ENCODE data around the gene SULT1E1.

SULT1E1 gene

DNA sequence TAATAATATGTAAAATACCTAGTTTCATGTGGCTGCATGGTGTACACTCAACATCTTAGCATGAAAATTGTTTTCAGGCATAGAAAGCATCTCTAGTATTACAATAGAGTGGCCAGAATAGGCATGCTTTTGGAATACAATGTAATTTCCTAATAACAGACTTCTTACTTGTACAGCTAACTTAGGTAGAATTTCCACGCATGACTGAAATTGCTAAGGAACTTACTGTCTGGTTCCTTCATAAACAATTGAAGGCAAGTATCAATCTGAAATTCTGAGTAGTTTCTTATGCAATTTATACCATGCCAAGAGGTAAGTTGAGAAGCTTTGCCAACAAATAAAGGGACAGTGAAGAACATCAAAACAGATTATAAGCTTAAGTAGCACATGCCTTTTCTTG, 26.7 kb downstream of the SULT1E1 start:
- no peak overlapping the region for H3K27ac ChIP-seq (ENCODE audit: low read depth, low read length)
- H3K9me3 ChIP-seq (ENCODE audit: insufficient read depth, low read length), result no peaks in the 10 kb centered on the region
- H3K9ac ChIP-seq (ENCODE audit: low read length), result no peak overlapping the region
- TF ChIP-seq, protein P1, sequence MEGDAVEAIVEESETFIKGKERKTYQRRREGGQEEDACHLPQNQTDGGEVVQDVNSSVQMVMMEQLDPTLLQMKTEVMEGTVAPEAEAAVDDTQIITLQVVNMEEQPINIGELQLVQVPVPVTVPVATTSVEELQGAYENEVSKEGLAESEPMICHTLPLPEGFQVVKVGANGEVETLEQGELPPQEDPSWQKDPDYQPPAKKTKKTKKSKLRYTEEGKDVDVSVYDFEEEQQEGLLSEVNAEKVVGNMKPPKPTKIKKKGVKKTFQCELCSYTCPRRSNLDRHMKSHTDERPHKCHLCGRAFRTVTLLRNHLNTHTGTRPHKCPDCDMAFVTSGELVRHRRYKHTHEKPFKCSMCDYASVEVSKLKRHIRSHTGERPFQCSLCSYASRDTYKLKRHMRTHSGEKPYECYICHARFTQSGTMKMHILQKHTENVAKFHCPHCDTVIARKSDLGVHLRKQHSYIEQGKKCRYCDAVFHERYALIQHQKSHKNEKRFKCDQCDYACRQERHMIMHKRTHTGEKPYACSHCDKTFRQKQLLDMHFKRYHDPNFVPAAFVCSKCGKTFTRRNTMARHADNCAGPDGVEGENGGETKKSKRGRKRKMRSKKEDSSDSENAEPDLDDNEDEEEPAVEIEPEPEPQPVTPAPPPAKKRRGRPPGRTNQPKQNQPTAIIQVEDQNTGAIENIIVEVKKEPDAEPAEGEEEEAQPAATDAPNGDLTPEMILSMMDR (IDR thresholded peaks at IDR 0.05; ENCODE audit: insufficient read depth, low read length, poor library complexity, severe bottlenecking), result no peak
- TF ChIP-seq EZH2phosphoT487 (conservative IDR thresholded peaks at IDR 0.05; ENCODE audit: low read length), result no peak
- H3K4me3 ChIP-seq (ENCODE audit: insufficient read depth, low read length, poor library complexity, severe bottlenecking), result no peak overlapping the region
- no peaks in the 10 kb centered on the region for H4K20me1 ChIP-seq (ENCODE audit: low read depth, low read length)
- no peak overlapping the region for H3K4me2 ChIP-seq (ENCODE audit: low read depth, low read length, poor library complexity, severe bottlenecking)
- no peaks in the 10 kb centered on the region for H3K79me2 ChIP-seq (ENCODE audit: insufficient read depth, low read length)
- no peaks in the 10 kb centered on the region for H3F3A ChIP-seq (ENCODE audit: insufficient read depth)
- no peaks in the 10 kb centered on the region for H3K9me2 ChIP-seq (replicated peaks; ENCODE audit: insufficient read depth, low read length)
- H2AFZ ChIP-seq (ENCODE audit: low read depth, low read length, severe bottlenecking), result no peak overlapping the region
- H3K36me3 ChIP-seq (ENCODE audit: low read length), result no peaks in the 10 kb centered on the region
- no peaks in the 10 kb centered on the region for H3K27me3 ChIP-seq (ENCODE audit: low read length)

DNA sequence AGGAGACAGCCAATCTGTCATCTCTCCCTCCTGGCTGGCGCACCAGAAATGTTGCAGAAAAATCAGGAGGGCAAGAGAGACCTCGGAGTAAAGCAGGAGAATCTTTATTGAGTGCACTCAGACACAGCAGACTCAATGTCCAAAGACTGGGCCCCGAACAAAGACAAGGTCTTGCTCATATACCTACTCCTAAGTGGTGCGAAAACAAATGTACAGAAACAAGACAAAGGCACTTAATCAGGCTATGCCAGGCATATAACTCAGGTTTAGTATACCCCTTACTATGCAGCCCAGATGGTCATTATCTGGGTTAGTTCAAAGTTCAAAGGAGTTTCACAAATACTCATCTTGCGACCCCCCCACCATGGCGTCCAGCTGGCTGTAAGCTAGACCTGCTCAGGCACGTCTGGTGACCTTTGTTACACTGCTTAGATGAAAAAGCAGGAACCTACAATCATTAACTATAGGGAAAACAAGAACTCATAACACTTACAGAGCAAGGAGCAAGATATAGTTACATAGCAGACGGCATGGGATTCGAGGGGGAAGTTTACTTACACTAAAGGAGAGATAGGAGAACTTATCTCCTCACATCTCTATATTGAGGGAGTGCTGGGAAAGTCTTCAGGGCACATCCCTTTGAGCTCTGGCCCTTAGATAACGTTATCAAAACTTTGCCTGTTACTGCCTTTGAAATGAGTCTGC, 27.5 kb downstream of the SULT1E1 start:
- Histone ChIP-seq H2AFZ (ENCODE audit: low read depth, low read length, severe bottlenecking) (no peak overlapping the region), H3K9me2 (replicated peaks; ENCODE audit: insufficient read depth, low read length) (no peaks in the 10 kb centered on the region), H3K27ac (ENCODE audit: low read depth, low read length) (no peak overlapping the region), H3K79me2 (ENCODE audit: insufficient read depth, low read length) (no peaks in the 10 kb centered on the region), H3K27me3 (ENCODE audit: low read length) (no peaks in the 10 kb centered on the region), H4K20me1 (ENCODE audit: low read depth, low read length) (no peaks in the 10 kb centered on the region), H3K9ac (ENCODE audit: low read length) (no peak overlapping the region), H3F3A (ENCODE audit: insufficient read depth) (no peaks in the 10 kb centered on the region), H3K9me3 (ENCODE audit: insufficient read depth, low read length) (no peaks in the 10 kb centered on the region), H3K4me3 (ENCODE audit: insufficient read depth, low read length, poor library complexity, severe bottlenecking) (no peak overlapping the region), H3K36me3 (ENCODE audit: low read length) (no peaks in the 10 kb centered on the region), H3K4me2 (ENCODE audit: low read depth, low read length, poor library complexity, severe bottlenecking) (no peak overlapping the region)
- no peak for TF ChIP-seq EZH2phosphoT487 (conservative IDR thresholded peaks at IDR 0.05; ENCODE audit: low read length)

DNA sequence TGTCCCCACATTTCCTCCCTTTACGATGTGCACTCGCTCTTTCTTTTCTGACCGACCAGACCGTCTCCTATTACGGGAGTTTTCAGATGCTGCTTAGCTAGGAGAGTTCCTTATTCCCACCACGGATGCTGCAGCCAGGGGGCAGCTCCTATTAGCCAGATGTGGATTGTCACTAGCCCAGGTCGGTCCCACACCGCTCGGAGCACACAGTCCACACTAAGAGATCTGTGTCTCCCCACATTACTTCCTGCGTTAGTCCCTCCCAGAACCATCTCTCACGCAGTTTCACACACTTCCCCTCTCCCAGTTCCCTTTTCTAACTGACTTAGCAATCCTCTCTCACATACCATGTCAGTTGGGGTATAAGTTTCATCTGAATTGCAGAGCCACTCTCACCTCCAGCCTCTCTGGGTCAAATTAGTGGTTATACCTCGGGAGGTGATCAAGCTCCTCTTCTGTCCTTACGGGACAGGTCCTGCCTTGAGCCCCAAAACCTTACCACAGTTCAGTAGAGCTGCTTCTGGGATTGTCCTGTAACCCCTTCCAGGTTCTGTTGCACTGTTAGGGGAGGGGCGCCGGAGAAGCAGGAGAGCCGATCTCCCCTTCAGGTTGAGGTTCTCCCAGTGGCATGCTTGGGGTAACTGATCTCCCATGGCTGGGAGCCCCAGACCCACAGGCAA, 28.2 kb downstream of the SULT1E1 start:
- Histone ChIP-seq H3K4me3 (ENCODE audit: insufficient read depth, low read length, poor library complexity, severe bottlenecking) (no peak overlapping the region), H3K4me2 (ENCODE audit: low read depth, low read length, poor library complexity, severe bottlenecking) (no peak overlapping the region), H4K20me1 (ENCODE audit: low read depth, low read length) (no peaks in the 10 kb centered on the region), H2AFZ (ENCODE audit: low read depth, low read length, severe bottlenecking) (no peak overlapping the region), H3K9me3 (ENCODE audit: insufficient read depth, low read length) (no peaks in the 10 kb centered on the region), H3K36me3 (ENCODE audit: low read length) (no peaks in the 10 kb centered on the region), H3F3A (ENCODE audit: insufficient read depth) (no peaks in the 10 kb centered on the region), H3K27me3 (ENCODE audit: low read length) (no peaks in the 10 kb centered on the region), H3K27ac (ENCODE audit: low read depth, low read length) (no peak overlapping the region), H3K9ac (ENCODE audit: low read length) (no peak overlapping the region), H3K79me2 (ENCODE audit: insufficient read depth, low read length) (no peaks in the 10 kb centered on the region), H3K9me2 (replicated peaks; ENCODE audit: insufficient read depth, low read length) (no peaks in the 10 kb centered on the region)
- TF ChIP-seq, protein P1 (IDR thresholded peaks at IDR 0.05; ENCODE audit: insufficient read depth, low read length, poor library complexity, severe bottlenecking), result no peak
- TF ChIP-seq EZH2phosphoT487 (conservative IDR thresholded peaks at IDR 0.05; ENCODE audit: low read length), result no peak

DNA sequence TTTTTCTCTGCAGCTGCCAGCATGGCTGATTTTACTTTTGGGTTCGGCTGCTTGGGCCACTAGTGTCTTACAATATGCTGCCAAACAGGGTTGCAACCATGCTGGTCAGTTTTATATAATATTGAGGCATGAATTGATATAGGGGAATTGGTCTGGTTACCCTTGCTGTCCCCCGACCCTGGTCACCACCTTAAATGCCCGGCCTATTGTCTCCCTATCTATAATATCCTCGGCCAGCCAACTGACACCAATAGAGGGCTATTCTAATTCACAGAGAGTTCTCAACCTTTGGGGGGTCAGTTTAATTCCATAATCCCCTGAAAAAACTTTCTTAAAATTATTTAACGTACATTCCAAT, 28.7 kb downstream of the SULT1E1 start:
- no peak overlapping the region for H3K27ac ChIP-seq (ENCODE audit: low read depth, low read length)
- H3K27me3 ChIP-seq (ENCODE audit: low read length), result no peaks in the 10 kb centered on the region
- no peaks in the 10 kb centered on the region for H3K9me3 ChIP-seq (ENCODE audit: insufficient read depth, low read length)
- no peaks in the 10 kb centered on the region for H3K79me2 ChIP-seq (ENCODE audit: insufficient read depth, low read length)
- H3K4me3 ChIP-seq (ENCODE audit: insufficient read depth, low read length, poor library complexity, severe bottlenecking), result no peak overlapping the region
- no peaks in the 10 kb centered on the region for H4K20me1 ChIP-seq (ENCODE audit: low read depth, low read length)
- no peaks in the 10 kb centered on the region for H3F3A ChIP-seq (ENCODE audit: insufficient read depth)
- H3K36me3 ChIP-seq (ENCODE audit: low read length), result no peaks in the 10 kb centered on the region
- no peak overlapping the region for H3K9ac ChIP-seq (ENCODE audit: low read length)
- no peak overlapping the region for H2AFZ ChIP-seq (ENCODE audit: low read depth, low read length, severe bottlenecking)
- TF ChIP-seq, protein P1 (IDR thresholded peaks at IDR 0.05; ENCODE audit: insufficient read depth, low read length, poor library complexity, severe bottlenecking), result no peak
- TF ChIP-seq EZH2phosphoT487 (conservative IDR thresholded peaks at IDR 0.05; ENCODE audit: low read length), result no peak
- H3K4me2 ChIP-seq (ENCODE audit: low read depth, low read length, poor library complexity, severe bottlenecking), result no peak overlapping the region
- H3K9me2 ChIP-seq (replicated peaks; ENCODE audit: insufficient read depth, low read length), result no peaks in the 10 kb centered on the region
